NCI-H2227 treated with DMSO at 0.1 percent for 48 hours (cell line): ENCODE data around the gene RNPS1.
"Not testable (repeated sequence)": the region's sequence is repeated elsewhere in the genome, so short reads cannot be mapped to it uniquely, and the experiment has no call there.

Experiments
- DNase-seq: peaks from one replicate; lab custom pipeline; 2025; lab: John Stamatoyannopoulos, UW

RNPS1 gene

GRCh38 chr16:2257726-2258125 is 10.2 kb downstream of the RNPS1 start:
- no peak for DNase-seq

DNA sequence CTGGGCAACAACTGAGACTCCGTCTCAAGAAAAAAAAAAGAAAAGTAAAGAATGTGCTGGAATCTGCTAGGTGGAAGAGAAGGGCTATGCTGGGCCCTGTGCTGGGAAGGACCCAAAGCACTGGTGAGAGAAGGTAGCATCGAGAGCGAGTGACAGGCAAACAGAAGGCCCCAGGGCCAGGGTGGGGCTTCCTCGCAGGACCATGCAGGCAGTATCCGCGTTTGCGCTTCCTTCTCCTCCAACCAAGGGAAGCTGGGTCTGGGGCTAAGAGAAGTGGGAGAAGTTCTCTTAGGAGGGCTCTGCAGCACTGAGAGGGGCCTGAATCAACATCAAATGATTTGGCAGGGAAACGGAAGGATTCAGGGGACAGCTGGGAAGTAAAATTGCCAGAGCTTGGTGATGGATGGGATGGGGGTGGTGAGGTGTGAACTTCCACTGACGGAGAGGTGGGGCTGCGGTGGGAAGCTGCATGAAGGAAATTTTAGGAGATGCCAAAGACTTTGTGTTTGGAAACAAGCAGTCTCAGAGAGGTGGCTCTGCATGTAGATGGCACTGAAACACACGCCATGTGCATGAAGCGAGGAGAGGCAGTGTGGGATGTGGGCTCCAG is 11.3 kb downstream of the RNPS1 start:
- no peak for DNase-seq

- DNase-seq: no peak
These were observed 14.6 kb downstream of the RNPS1 start for GRCh38 chr16:2253293-2253692.

- no peak for DNase-seq
These were observed 15.1 kb downstream of the RNPS1 start for GRCh38 chr16:2252806-2253148.

DNA sequence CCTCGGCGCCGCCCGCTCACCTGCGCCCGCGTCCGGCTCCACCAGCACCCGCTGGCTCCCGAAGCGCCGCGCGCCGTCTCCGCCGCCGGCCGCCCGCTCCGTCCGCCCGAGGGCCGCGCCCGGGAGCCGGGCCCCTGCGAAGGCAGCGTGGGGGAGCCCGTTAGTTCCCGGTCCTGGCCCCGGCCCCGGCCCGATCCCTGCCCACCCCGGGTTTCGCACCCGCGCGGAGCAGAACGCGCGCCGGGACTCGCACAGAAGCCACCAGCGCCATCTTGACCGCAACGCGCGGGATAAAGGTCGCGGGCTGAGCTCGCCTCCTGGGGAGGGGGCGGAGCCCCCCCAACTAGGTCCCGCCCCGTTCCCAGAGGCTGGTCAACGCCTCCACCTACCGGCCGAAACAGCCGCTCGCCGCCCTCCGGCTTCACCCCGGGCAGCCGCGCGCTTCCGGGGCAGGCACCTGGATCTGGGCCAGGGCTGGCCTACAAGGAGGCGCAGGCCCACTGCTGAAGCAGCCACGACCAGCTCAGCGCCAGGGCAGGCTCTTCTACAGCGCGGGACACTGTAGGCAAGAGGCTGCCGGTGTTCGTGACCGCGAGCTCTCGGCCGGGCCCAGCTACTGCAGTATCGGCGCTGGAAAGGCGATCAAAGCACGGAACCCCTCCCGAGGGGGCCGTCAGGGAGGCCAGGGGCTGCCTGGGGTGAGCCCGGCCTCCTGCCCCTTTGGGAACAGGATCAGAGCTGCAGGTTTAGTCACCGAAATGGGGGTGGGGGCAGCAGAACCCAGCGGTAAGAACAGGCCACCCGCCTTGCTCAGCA is 16.4 kb downstream of the RNPS1 start, which contains the start of gene ECI1:
TSS of gene ECI1 (minus strand) at position 292 of the 816 bp plus-strand sequence. CDS start at position 271, 21 bp downstream.
- DNase-seq: peak; percentile 89

DNA sequence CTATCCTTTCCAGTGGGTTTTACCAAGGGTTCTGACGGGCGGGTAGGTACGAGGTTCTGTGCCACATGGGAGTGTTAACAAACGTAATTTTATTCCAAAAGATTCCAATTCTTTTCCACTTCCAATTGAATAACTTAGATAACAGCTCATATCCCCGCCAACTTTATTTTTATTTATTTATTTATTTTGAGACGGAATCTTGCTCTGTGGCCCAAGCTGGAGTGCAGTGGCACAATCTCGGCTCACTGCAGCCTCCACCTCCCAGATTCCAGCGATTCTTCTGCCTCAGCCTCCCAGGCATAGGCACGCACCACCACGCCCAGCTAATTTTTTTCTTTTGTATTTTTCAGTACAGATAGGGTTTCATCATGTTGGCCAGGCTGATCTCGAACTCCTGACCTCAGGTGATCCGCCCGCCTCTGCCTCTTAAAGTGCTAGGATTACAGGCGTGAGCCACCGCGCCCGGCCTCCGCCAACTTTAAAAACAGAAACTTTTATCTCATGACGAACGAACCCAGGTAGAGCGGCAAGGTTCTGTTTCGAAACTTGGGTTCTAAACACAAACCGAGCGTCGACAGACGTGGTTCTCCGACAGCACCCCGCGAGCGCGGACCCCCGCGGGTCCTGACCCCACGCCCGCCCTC is 17.2 kb downstream of the RNPS1 start:
- DNase-seq: peak; percentile 21

- DNase-seq: no peak
These were observed 21.5 kb downstream of the RNPS1 start for GRCh38 chr16:2246301-2246885.

GRCh38 chr16:2244926-2245795 is 22.8 kb downstream of the RNPS1 start:
- no peak for DNase-seq

DNA sequence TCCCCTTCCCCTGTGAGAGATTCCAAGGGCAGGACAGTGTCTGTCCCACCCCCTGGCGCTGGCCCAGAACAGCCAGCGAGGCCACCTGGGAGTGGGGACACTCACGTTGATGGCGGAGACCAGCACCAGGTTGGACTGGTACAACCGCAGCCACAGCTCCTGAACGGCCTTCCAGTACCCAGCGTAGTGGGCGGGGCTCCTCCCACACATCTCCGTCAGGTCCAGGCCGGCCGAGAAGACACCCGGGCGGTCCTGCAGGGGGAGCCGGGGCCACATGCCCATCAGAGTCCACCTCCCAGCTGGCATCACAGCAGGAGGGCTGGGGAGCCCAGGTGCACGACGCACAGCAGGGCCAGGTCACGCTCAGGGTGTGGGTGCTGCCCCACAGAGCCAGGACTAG is 23.6 kb downstream of the RNPS1 start:
- no peak for DNase-seq

DNA sequence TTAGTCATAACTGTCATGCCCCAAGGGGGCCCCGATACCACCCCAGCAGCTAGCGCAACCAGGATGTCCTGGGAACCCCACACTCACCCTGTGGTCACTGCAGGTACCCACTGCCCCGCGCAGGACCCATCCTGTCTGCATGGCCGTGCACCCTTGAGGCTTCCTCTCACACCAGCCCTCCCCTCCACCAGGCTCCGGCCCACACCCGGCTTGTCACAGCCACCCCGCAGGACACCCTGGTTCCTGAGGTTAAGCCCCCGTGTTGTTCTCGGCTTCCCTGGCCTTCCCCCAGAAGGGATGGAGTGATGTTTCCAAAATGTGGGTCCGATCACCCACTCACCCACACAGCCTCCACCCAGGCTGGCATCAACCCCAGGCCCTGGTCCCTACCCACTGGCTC is 24.1 kb downstream of the RNPS1 start:
- no peak for DNase-seq

- DNase-seq: no peak
These were observed 24.8 kb downstream of the RNPS1 start for GRCh38 chr16:2243031-2243528.

- no peak for DNase-seq
These were observed 25.3 kb downstream of the RNPS1 start for GRCh38 chr16:2242598-2242997.

GRCh38 chr16:2240331-2240730 is 27.6 kb downstream of the RNPS1 start:
- DNase-seq: not testable (repeated sequence)

DNA sequence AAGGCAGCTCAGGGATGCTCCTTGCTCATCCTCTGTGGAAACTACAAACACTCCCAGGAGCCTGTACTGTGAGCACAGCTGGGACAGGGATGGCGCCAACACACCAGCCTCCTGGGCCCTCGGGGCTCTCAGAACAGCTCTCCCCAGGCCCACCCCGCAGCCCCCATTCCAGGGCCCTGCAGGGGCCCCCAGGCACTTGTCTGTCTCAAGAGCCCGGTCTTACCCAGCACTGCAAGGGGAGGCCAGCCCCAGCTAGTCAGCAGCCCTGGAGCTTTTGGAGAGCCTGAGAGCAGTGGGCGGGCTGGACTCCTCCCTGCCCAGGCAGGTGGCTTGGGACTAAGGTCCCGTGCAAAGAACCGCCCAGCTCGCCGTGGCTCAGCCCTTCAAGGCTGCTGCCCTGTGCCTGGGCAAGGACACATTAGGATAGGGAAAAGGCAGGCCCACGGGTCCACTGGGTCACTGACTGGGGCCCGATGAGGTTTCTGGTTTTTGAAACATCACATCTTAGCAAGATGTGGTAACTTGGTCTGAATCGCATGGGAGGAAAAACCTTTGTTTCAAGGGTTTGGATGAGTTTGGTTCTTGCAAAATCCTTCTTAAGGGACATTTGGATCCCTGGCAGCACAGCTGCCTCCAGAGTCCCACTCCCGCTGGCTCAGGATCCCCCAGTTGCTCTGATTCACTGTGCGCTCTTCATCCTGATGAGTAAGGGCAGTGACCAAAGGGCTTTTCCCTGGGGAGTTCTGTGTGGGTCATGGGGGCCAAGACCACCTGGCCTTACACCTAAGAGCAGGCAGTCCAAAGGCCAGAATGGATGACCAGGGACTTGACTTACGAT is 28.9 kb downstream of the RNPS1 start:
- peak; percentile 5 for DNase-seq

DNA sequence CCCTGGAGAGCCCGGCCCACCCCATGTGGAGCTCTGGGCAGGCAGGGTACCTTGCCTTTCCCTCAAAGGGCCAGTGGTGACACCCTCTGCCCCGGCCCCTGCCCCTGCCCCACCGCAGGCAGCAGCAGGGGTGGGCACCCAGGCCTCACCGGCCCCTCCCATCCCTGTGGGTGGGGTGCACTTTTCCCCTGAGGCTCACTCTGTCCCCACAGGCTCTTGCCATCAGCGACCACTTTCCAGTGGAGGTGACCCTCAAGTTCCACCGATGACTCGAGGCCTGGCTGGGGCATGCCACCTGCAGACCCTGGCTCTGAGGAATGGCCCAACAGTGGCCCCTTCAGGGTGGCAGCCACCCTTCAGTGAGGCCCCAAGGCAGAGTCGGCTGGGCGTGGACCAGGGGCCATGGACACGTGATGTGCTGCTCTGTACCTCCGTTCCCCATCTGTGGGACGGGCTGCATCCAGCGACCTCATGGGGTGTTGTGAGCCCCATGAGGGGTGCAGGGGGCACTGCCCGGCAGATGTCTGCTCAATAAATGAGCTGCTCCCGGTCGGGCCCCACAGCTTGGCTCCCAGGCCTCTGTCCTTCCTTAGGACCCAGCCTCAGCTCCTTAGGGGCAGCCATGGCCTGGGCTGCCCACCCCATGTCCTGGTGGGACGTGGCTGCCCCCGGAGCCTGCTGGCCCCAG is 29.6 kb downstream of the RNPS1 start:
- no peak for DNase-seq

GRCh38 chr16:2237493-2238149 is 30.3 kb downstream of the RNPS1 start:
- no peak for DNase-seq

- DNase-seq: no peak
These were observed 30.8 kb downstream of the RNPS1 start for GRCh38 chr16:2237102-2237482.

- DNase-seq: peak; percentile 31
These were observed 31.4 kb downstream of the RNPS1 start, which contains the start of gene DNASE1L2 for GRCh38 chr16:2236337-2237101. Gene DNASE1L2, plus strand, starts transcription at chr16:2236444. Its CDS starts 373 bp downstream, at chr16:2236817.
